Measurements from ENCODE around the gene DLG2. TPM values are rescaled to one million over a fixed set of nuclear protein-coding genes. Genes with fewer than 3 reads are reported as not detected.

The DLG2 gene
- total and polyA plus RNA-seq, 4 donors = 1.3 to 23.3 (median 10.9) TPM

DNA sequence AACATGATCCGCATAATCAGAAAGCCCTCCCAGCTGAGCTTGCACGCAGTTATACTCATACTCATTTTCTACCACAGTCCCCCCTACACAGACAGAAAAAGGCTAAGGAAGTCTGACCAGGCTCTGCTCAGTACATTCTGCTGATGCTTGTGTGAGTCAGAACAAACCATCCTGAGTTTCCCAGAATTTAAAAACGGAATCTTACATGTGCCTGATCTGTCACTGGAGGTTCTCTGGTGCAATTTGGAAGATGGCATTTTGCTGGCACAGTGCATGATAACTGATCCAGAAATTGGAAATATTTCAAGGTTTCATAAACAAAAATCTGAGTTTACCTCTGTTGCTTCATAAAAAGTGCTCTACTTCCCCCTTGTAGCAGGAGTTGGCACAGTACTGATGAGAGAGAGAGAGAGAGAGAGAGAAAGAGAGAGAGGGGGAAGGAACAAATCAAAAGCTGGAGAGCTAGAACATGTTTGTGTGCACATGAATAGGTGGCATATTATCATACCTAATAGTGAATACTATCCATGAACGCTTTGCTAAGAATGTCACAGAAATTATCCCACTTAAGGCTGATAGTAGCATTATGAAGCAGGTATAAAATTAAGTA is 1085.3 kb downstream of the DLG2 start:
- Histone ChIP-seq H3K4me1 (ENCODE audit: control insufficient read depth in 1 of 2, insufficient read depth in 2 of 2, low read length in 2 of 2) (no peaks in the 10 kb centered on the region), H3K9me3 (ENCODE audit: control insufficient read depth, low read length) (no peaks in the 10 kb centered on the region), H3K36me3 (ENCODE audit: control insufficient read depth in 1 of 2, insufficient read depth in 2 of 2, low read length in 1 of 2) (no peaks in the 10 kb centered on the region), H3K27ac (ENCODE audit: low read depth in 1 of 2, low read length in 2 of 2) (no peak overlapping the region), H3K27me3 (ENCODE audit: control insufficient read depth in 1 of 2, insufficient read depth in 2 of 2, low read length in 1 of 2) (no peaks in the 10 kb centered on the region), H3K4me3 (ENCODE audit: low read length in 2 of 2) (no peak overlapping the region)
- no peak for DNase-seq
- WGBS, 2 donors = 64 to 68% methylated on average over 4 of the region's 4 CpGs
- ATAC-seq (ENCODE audit: low FRiP score) = no peak
- intact Hi-C loops (cut with DNase I) = no loop called here

- ATAC-seq (ENCODE audit: low FRiP score) (no peak), DNase-seq (no peak)
- WGBS, 2 donors = 77 to 79% methylated on average over 3 of the region's 3 CpGs
- no peaks in the 10 kb centered on the region for H3K36me3 ChIP-seq (ENCODE audit: control insufficient read depth in 1 of 2, insufficient read depth in 2 of 2, low read length in 1 of 2)
- no peak overlapping the region for H3K4me3 ChIP-seq (ENCODE audit: low read length in 2 of 2)
- H3K4me1 ChIP-seq (ENCODE audit: control insufficient read depth in 1 of 2, insufficient read depth in 2 of 2, low read length in 2 of 2) = no peaks in the 10 kb centered on the region
- no peak overlapping the region for H3K27ac ChIP-seq (ENCODE audit: low read depth in 1 of 2, low read length in 2 of 2)
- no peaks in the 10 kb centered on the region for H3K27me3 ChIP-seq (ENCODE audit: control insufficient read depth in 1 of 2, insufficient read depth in 2 of 2, low read length in 1 of 2)
- H3K9me3 ChIP-seq (ENCODE audit: control insufficient read depth, low read length) = no peaks in the 10 kb centered on the region
- intact Hi-C loops (cut with DNase I) = no loop called here
Measured at GRCh38 chr11:84536456-84536855, 1090.7 kb downstream of the DLG2 start.

GRCh38 chr11:84532364-84532763 is 1094.8 kb downstream of the DLG2 start:
- intact Hi-C loops (cut with DNase I) = no loop called here
- ATAC-seq (ENCODE audit: low FRiP score) = no peak
- WGBS, 2 donors = 89 to 94% methylated on average over 4 of the region's 4 CpGs
- Histone ChIP-seq H3K36me3 (ENCODE audit: control insufficient read depth in 1 of 2, insufficient read depth in 2 of 2, low read length in 1 of 2) (no peaks in the 10 kb centered on the region), H3K4me1 (ENCODE audit: control insufficient read depth in 1 of 2, insufficient read depth in 2 of 2, low read length in 2 of 2) (no peaks in the 10 kb centered on the region), H3K27ac (ENCODE audit: low read depth in 1 of 2, low read length in 2 of 2) (no peak overlapping the region), H3K4me3 (ENCODE audit: low read length in 2 of 2) (no peak overlapping the region), H3K27me3 (ENCODE audit: control insufficient read depth in 1 of 2, insufficient read depth in 2 of 2, low read length in 1 of 2) (no peaks in the 10 kb centered on the region), H3K9me3 (ENCODE audit: control insufficient read depth, low read length) (no peaks in the 10 kb centered on the region)
- DNase-seq = no peak

DNA sequence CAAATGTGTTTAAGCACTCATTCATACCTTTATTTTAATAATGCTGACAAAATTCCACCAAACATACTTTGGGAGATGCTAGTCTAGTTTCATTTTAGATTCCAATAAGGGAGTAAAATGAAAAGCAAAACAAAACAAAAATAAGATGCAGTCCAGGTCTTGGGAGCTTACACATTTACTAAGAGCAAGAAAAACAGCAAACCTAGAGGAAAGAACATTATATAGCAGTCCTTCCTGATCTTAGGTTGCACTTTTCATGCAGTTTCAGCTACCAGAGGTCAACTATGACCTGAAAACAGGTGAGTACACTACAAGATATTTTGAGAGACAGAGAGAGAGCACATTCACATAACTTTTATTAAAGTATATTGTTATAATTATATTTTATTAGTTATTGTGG is 1100.9 kb downstream of the DLG2 start:
- H3K4me3 ChIP-seq (ENCODE audit: low read length in 2 of 2) = no peak overlapping the region
- intact Hi-C loops (cut with DNase I) = loop anchor here (5.0 to 10.0 kb wide), 3 partner anchors 139 to 691 kb away; no protein-coding TSS in a partner anchor
- no peaks in the 10 kb centered on the region for H3K4me1 ChIP-seq (ENCODE audit: control insufficient read depth in 1 of 2, insufficient read depth in 2 of 2, low read length in 2 of 2)
- H3K36me3 ChIP-seq (ENCODE audit: control insufficient read depth in 1 of 2, insufficient read depth in 2 of 2, low read length in 1 of 2) = no peaks in the 10 kb centered on the region
- no peaks in the 10 kb centered on the region for H3K9me3 ChIP-seq (ENCODE audit: control insufficient read depth, low read length)
- no peaks in the 10 kb centered on the region for H3K27me3 ChIP-seq (ENCODE audit: control insufficient read depth in 1 of 2, insufficient read depth in 2 of 2, low read length in 1 of 2)
- no peak overlapping the region for H3K27ac ChIP-seq (ENCODE audit: low read depth in 1 of 2, low read length in 2 of 2)
- DNase-seq = no peak
- no peak for ATAC-seq (ENCODE audit: low FRiP score)

- DNase-seq = no peak
- no peaks in the 10 kb centered on the region for H3K4me1 ChIP-seq (ENCODE audit: control insufficient read depth in 1 of 2, insufficient read depth in 2 of 2, low read length in 2 of 2)
- intact Hi-C loops (cut with DNase I) = loop anchor here (5.0 to 10.0 kb wide), 4 partner anchors 137 to 690 kb away; no protein-coding TSS in a partner anchor
- H3K27ac ChIP-seq (ENCODE audit: low read depth in 1 of 2, low read length in 2 of 2) = no peak overlapping the region
- 36 to 37% methylated on average over 3 of the region's 3 CpGs for WGBS, 2 donors
- peak; percentile 52 for ATAC-seq (ENCODE audit: low FRiP score)
- no peaks in the 10 kb centered on the region for H3K9me3 ChIP-seq (ENCODE audit: control insufficient read depth, low read length)
- no peaks in the 10 kb centered on the region for H3K36me3 ChIP-seq (ENCODE audit: control insufficient read depth in 1 of 2, insufficient read depth in 2 of 2, low read length in 1 of 2)
- no peak overlapping the region for H3K4me3 ChIP-seq (ENCODE audit: low read length in 2 of 2)
- no peaks in the 10 kb centered on the region for H3K27me3 ChIP-seq (ENCODE audit: control insufficient read depth in 1 of 2, insufficient read depth in 2 of 2, low read length in 1 of 2)
Measured at GRCh38 chr11:84524422-84525051, 1102.6 kb downstream of the DLG2 start.

DNA sequence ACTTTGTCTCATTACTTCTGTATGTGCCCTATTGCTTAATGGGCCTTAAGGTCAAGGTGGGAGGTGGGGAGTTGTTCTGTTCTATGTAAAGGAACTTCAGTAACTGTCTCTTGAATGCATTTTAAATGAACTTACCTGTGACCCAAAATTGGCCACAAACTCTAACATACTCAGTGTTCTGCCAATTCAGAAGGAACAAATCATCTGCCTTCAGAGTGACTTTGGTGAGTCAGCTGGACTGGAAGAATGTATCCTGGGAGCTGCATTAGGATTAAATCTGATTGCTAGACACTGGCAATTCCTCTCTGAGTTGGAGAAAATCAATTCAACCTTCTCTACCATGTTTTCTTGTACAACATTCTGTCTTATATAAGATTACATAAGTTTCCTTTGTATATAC is 1104.8 kb downstream of the DLG2 start:
- no peaks in the 10 kb centered on the region for H3K9me3 ChIP-seq (ENCODE audit: control insufficient read depth, low read length)
- no peaks in the 10 kb centered on the region for H3K36me3 ChIP-seq (ENCODE audit: control insufficient read depth in 1 of 2, insufficient read depth in 2 of 2, low read length in 1 of 2)
- intact Hi-C loops (cut with DNase I) = loop anchor here (5.0 to 10.0 kb wide), 3 partner anchors 138 to 688 kb away; no protein-coding TSS in a partner anchor
- no peaks in the 10 kb centered on the region for H3K27me3 ChIP-seq (ENCODE audit: control insufficient read depth in 1 of 2, insufficient read depth in 2 of 2, low read length in 1 of 2)
- DNase-seq (no peak), ATAC-seq (ENCODE audit: low FRiP score) (no peak)
- no peaks in the 10 kb centered on the region for H3K4me1 ChIP-seq (ENCODE audit: control insufficient read depth in 1 of 2, insufficient read depth in 2 of 2, low read length in 2 of 2)
- H3K4me3 ChIP-seq (ENCODE audit: low read length in 2 of 2) = no peak overlapping the region
- no peak overlapping the region for H3K27ac ChIP-seq (ENCODE audit: low read depth in 1 of 2, low read length in 2 of 2)

DNA sequence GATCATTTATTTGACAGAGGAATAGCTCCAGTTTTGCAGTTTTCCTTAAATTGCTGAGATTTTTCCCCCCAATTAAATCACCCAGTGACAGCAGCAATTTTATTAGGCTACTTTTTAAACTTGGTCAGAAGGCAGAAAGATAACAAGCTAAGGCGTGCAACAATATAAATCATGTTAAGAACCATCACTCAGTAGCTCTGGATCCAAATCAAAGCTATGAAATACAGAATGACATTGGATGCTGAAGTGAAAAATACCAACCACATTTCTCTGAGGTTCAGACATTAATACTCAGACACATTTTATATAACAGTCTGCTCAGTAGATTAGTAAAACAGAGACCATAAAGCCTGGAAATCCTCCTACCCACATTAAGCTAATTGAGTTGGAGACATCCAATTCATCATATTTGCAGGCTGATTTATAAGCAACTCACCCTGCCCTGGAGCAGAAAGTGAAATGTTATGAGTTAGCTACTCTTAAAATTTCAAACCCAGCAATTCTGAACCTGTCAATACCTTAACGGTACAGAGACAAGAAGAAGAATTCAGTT is 1108.4 kb downstream of the DLG2 start:
- no peaks in the 10 kb centered on the region for H3K36me3 ChIP-seq (ENCODE audit: control insufficient read depth in 1 of 2, insufficient read depth in 2 of 2, low read length in 1 of 2)
- H3K4me1 ChIP-seq (ENCODE audit: control insufficient read depth in 1 of 2, insufficient read depth in 2 of 2, low read length in 2 of 2) = no peaks in the 10 kb centered on the region
- H3K4me3 ChIP-seq (ENCODE audit: low read length in 2 of 2) = no peak overlapping the region
- H3K27ac ChIP-seq (ENCODE audit: low read depth in 1 of 2, low read length in 2 of 2) = no peak overlapping the region
- WGBS, 2 donors = 18 to 31% methylated on average over 2 of the region's 2 CpGs
- no peaks in the 10 kb centered on the region for H3K9me3 ChIP-seq (ENCODE audit: control insufficient read depth, low read length)
- ATAC-seq (ENCODE audit: low FRiP score) (no peak), DNase-seq (no peak)
- intact Hi-C loops (cut with DNase I) = no loop called here
- no peaks in the 10 kb centered on the region for H3K27me3 ChIP-seq (ENCODE audit: control insufficient read depth in 1 of 2, insufficient read depth in 2 of 2, low read length in 1 of 2)

- Histone ChIP-seq H3K27ac (ENCODE audit: low read depth in 1 of 2, low read length in 2 of 2) (no peak overlapping the region), H3K27me3 (ENCODE audit: control insufficient read depth in 1 of 2, insufficient read depth in 2 of 2, low read length in 1 of 2) (no peaks in the 10 kb centered on the region), H3K36me3 (ENCODE audit: control insufficient read depth in 1 of 2, insufficient read depth in 2 of 2, low read length in 1 of 2) (no peaks in the 10 kb centered on the region), H3K9me3 (ENCODE audit: control insufficient read depth, low read length) (no peaks in the 10 kb centered on the region), H3K4me1 (ENCODE audit: control insufficient read depth in 1 of 2, insufficient read depth in 2 of 2, low read length in 2 of 2) (no peaks in the 10 kb centered on the region), H3K4me3 (ENCODE audit: low read length in 2 of 2) (no peak overlapping the region)
- 81 to 85% methylated on average over 1 of the region's 1 CpG for WGBS, 2 donors
- intact Hi-C loops (cut with DNase I) = no loop called here
- ATAC-seq (ENCODE audit: low FRiP score) (no peak), DNase-seq (no peak)
Measured at GRCh38 chr11:84514436-84514835, 1112.7 kb downstream of the DLG2 start.

DNA sequence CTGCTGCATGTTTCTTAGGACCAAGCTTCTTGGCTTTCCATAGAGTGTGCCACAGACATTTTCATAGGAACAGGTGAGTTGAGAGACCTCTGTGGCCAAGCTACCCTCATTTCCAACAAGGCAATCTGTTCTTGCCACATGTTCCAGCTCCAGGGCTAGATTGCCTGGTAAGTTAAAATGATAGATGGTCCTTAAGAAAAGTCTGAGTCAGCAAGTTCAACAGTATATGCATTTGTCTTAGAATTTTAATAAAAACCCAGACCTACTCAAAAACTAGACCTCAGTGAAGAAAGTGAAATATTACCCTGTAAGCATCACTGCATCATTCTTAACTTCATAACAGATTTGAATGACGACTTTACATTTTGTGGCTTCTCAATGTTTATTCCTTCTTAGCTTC is 1123.6 kb downstream of the DLG2 start:
- intact Hi-C loops (cut with DNase I) = no loop called here
- DNase-seq = no peak
- no peaks in the 10 kb centered on the region for H3K4me1 ChIP-seq (ENCODE audit: control insufficient read depth in 1 of 2, insufficient read depth in 2 of 2, low read length in 2 of 2)
- H3K4me3 ChIP-seq (ENCODE audit: low read length in 2 of 2) = no peak overlapping the region
- 21 to 43% methylated on average over 1 of the region's 1 CpG for WGBS, 2 donors
- ATAC-seq (ENCODE audit: low FRiP score) = no peak
- H3K27ac ChIP-seq (ENCODE audit: low read depth in 1 of 2, low read length in 2 of 2) = no peak overlapping the region
- no peaks in the 10 kb centered on the region for H3K36me3 ChIP-seq (ENCODE audit: control insufficient read depth in 1 of 2, insufficient read depth in 2 of 2, low read length in 1 of 2)
- H3K27me3 ChIP-seq (ENCODE audit: control insufficient read depth in 1 of 2, insufficient read depth in 2 of 2, low read length in 1 of 2) = no peaks in the 10 kb centered on the region
- no peaks in the 10 kb centered on the region for H3K9me3 ChIP-seq (ENCODE audit: control insufficient read depth, low read length)

Measured in aorta (tissue), 5 donors.